Vagina (tissue), 2 donors: ENCODE measurements around the gene TOB1.

Experiments
- POLR2A ChIP-seq, 2 donors: fragments of 450-650 bp; IDR thresholded peaks; one replicate each; pipeline ENCODE4 v1.6.1; 2017; ENCODE audit warnings: antibody characterized with exemption in 2 of 2, mild to moderate bottlenecking in 2 of 2, moderate library complexity in 2 of 2
- POLR2AphosphoS5 ChIP-seq, 2 donors: sonication (generic); formaldehyde crosslinking; IDR thresholded peaks; one replicate each; pipeline ENCODE4 v1.9.0; 2017; ENCODE audit warnings: antibody characterized with exemption in 2 of 2, mild to moderate bottlenecking in 2 of 2, low read depth in 1 of 2; ENCODE audit not compliant: insufficient read depth in 1 of 2
- TF ChIP-seq, protein P1 (sequence below), 3 experiments: fragments of 450-650 bp in 2 of 3; fragments of 200-600 bp in 1 of 3; sonication (generic) in 1 of 3; IDR thresholded peaks; one replicate each; pipeline ENCODE4 v1.5.1; 2017 to 2019; ENCODE audit warnings: antibody characterized with exemption in 3 of 3, mild to moderate bottlenecking in 2 of 3, moderate library complexity in 2 of 3

DNA sequence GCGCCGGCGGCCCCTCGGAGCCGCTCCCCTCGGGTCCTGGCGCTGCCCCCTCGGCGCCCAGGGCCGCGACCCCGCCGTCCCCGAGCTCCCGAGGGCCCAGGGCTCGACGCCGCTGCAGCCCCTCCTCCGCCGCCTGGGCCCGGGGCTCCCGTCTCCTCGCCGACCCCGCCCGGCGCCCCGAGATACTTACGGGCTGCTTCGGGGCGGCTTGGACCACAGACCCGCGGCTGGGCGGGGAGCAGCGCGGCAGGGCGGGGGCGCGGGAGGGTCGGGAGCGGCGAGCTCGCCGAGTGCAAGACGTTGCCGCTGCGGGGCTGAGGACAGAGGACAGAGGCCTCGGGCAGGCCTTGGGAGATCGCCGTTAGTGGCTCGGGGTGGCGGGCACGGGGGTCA is 290 bp downstream of the TOB1 start:
- TF ChIP-seq, protein P1, sequence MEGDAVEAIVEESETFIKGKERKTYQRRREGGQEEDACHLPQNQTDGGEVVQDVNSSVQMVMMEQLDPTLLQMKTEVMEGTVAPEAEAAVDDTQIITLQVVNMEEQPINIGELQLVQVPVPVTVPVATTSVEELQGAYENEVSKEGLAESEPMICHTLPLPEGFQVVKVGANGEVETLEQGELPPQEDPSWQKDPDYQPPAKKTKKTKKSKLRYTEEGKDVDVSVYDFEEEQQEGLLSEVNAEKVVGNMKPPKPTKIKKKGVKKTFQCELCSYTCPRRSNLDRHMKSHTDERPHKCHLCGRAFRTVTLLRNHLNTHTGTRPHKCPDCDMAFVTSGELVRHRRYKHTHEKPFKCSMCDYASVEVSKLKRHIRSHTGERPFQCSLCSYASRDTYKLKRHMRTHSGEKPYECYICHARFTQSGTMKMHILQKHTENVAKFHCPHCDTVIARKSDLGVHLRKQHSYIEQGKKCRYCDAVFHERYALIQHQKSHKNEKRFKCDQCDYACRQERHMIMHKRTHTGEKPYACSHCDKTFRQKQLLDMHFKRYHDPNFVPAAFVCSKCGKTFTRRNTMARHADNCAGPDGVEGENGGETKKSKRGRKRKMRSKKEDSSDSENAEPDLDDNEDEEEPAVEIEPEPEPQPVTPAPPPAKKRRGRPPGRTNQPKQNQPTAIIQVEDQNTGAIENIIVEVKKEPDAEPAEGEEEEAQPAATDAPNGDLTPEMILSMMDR (IDR thresholded peaks at IDR 0.05) = no peak
- TF ChIP-seq POLR2A (IDR thresholded peaks at IDR 0.05) = no peak
- no peak for TF ChIP-seq POLR2AphosphoS5 (IDR thresholded peaks at IDR 0.05; ENCODE audit: insufficient read depth in 1 of 2, low read depth in 1 of 2)
